Stimulated activated CD4-positive, alpha-beta T cell treated with anti-CD3 and anti-CD28 coated beads, Interleukin-1b, Interleukin-23, amount 100 ng/mL, for 24 hours (primary cell): ENCODE measurements around the gene ABCC8.

Source experiments
- DNase-seq, 4 experiments: peaks; one replicate each; pipeline ENCODE4 v3.0.0-alpha.2; 2020; ENCODE audit warnings: low read depth in 4 of 4, low spot score in 1 of 4

ABCC8 gene

GRCh38 chr11:17354601-17354991, 122.0 kb downstream of the ABCC8 start:
- DNase-seq = peak in 3 of 4 experiments; percentile 33 to 49 (median 34)

- DNase-seq = no peak
Measured at GRCh38 chr11:17353821-17354600, 122.6 kb downstream of the ABCC8 start.

GRCh38 chr11:17352950-17353820, 123.5 kb downstream of the ABCC8 start:
- DNase-seq = peak in 3 of 4 experiments; percentile 15 to 57 (median 29)

GRCh38 chr11:17351510-17352176, 125.0 kb downstream of the ABCC8 start, which contains the start of gene NCR3LG1:
Gene NCR3LG1, plus strand, starts transcription at chr11:17351800. Its CDS starts 170 bp downstream, at chr11:17351970.
- DNase-seq = peak; percentile 22 to 44 (median 28)

- no peak for DNase-seq
Measured at GRCh38 chr11:17351172-17351509, 125.5 kb downstream of the ABCC8 start.

GRCh38 chr11:17350455-17351171, 126.0 kb downstream of the ABCC8 start:
- DNase-seq = no peak

GRCh38 chr11:17347676-17348075, 129.0 kb downstream of the ABCC8 start:
- no peak for DNase-seq

- peak in 2 of 4 experiments; percentile 28 to 32 for DNase-seq
Measured at GRCh38 chr11:17343907-17344306, 132.7 kb downstream of the ABCC8 start.

GRCh38 chr11:17343257-17343656, 133.4 kb downstream of the ABCC8 start:
- no peak for DNase-seq
